IPS-18a (cell line): ENCODE data around the gene SCGB3A2.

ENCODE experiments used
- H3K27ac ChIP-seq: one replicate; pipeline ENCODE4 v1.5.1; 2013; ENCODE audit warnings: low read length
- H3K27me3 ChIP-seq: one replicate; pipeline ENCODE4 v1.6.1; 2013; ENCODE audit warnings: mild to moderate bottlenecking, low read length; ENCODE audit not compliant: control insufficient read depth, insufficient read depth
- H3K36me3 ChIP-seq: one replicate; pipeline ENCODE4 v1.6.1; 2013; ENCODE audit warnings: low read depth, low read length; ENCODE audit not compliant: control insufficient read depth
- H3K4me1 ChIP-seq: one replicate; pipeline ENCODE4 v1.6.1; 2013; ENCODE audit warnings: low read depth, low read length; ENCODE audit not compliant: control insufficient read depth
- H3K4me3 ChIP-seq: one replicate; pipeline ENCODE4 v1.5.1; 2013; ENCODE audit warnings: low read length
- H3K9ac ChIP-seq: one replicate; pipeline ENCODE4 v1.6.1; 2013; ENCODE audit warnings: mild to moderate bottlenecking, low read length, moderate library complexity
- H3K9me3 ChIP-seq: one replicate; pipeline ENCODE4 v1.6.1; 2013; ENCODE audit warnings: low read depth, low read length; ENCODE audit not compliant: control insufficient read depth

SCGB3A2 gene

DNA sequence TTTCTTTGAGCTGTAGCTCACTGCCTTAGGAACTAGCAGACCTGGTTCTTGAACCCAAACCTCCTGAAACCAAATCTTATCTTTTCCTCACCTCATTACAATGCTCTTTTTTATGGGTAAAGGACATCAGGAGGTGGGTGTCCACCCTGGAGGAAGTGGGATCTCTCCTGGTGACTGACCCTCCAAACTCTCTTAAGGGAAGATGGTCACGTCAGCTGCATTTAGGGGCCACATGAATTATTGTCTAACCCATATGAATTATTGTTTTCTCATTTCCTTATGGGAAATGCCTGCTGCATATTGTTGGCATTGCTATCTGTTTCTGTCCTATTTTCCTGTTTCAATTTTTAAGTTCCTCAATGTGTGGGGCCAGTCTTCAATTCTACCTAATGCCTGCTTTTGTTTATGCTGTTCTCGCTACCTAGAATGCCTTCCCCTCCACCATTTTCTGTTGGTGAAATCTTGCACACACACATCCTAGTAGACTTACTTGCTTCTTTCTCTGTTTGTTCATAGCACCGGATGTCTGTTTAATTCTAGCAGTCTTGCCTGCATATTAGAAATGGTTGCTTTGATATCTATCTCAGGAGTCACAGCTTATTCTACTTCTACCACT lies 25.0 kb upstream of the SCGB3A2 start:
- no peaks in the 10 kb centered on the region for H3K4me1 ChIP-seq
- H3K9ac ChIP-seq: no peak overlapping the region
- no peak overlapping the region for H3K27ac ChIP-seq
- H3K4me3 ChIP-seq: no peak overlapping the region
- H3K36me3 ChIP-seq: no peaks in the 10 kb centered on the region
- no peaks in the 10 kb centered on the region for H3K27me3 ChIP-seq
- no peaks in the 10 kb centered on the region for H3K9me3 ChIP-seq

- no peaks in the 10 kb centered on the region for H3K4me1 ChIP-seq
- H3K36me3 ChIP-seq: no peaks in the 10 kb centered on the region
- H3K9ac ChIP-seq: no peak overlapping the region
- H3K9me3 ChIP-seq: no peaks in the 10 kb centered on the region
- no peaks in the 10 kb centered on the region for H3K27me3 ChIP-seq
- H3K4me3 ChIP-seq: no peak overlapping the region
- H3K27ac ChIP-seq: no peak overlapping the region
Observed at GRCh38 chr5:147854331-147854730, 24.2 kb upstream of the SCGB3A2 start.

GRCh38 chr5:147854894-147855773 lies 23.4 kb upstream of the SCGB3A2 start:
- no peak overlapping the region for H3K9ac ChIP-seq
- H3K27ac ChIP-seq: no peak overlapping the region
- no peaks in the 10 kb centered on the region for H3K9me3 ChIP-seq
- no peak overlapping the region for H3K4me3 ChIP-seq
- peaks cover 4% of the 10 kb centered on the region for H3K4me1 ChIP-seq
- no peaks in the 10 kb centered on the region for H3K36me3 ChIP-seq
- no peaks in the 10 kb centered on the region for H3K27me3 ChIP-seq

DNA sequence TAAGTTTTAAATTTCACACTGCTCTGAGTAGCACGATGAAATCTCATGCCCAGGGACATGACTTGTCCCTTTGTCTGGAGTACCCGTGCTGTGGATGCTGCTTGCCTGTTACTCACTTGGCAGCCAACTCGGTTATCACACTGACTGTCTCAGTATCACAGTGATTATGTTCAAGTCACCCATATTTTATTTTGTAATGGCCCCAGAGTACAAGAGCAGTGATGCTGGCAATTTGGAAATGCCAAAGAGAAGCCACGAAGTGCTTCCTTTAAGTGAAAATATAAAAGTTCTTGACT lies 22.8 kb upstream of the SCGB3A2 start:
- no peak overlapping the region for H3K4me3 ChIP-seq
- H3K9ac ChIP-seq: no peak overlapping the region

GRCh38 chr5:147856801-147857200 lies 21.7 kb upstream of the SCGB3A2 start:
- no peaks in the 10 kb centered on the region for H3K27me3 ChIP-seq
- no peaks in the 10 kb centered on the region for H3K9me3 ChIP-seq
- H3K27ac ChIP-seq: no peak overlapping the region
- H3K4me3 ChIP-seq: no peak overlapping the region
- H3K9ac ChIP-seq: no peak overlapping the region
- peaks cover under 1% of the 10 kb centered on the region for H3K36me3 ChIP-seq
- H3K4me1 ChIP-seq: peaks cover 15% of the 10 kb centered on the region

More for the DNA sequence above, 22.8 kb upstream of the SCGB3A2 start:
- Histone ChIP-seq H3K9me3 (no peaks in the 10 kb centered on the region), H3K4me1 (peaks cover 10% of the 10 kb centered on the region), H3K27me3 (no peaks in the 10 kb centered on the region), H3K27ac (no peak overlapping the region), H3K36me3 (no peaks in the 10 kb centered on the region)

- no peak overlapping the region for H3K4me3 ChIP-seq
Observed at GRCh38 chr5:147857302-147858129, 21.0 kb upstream of the SCGB3A2 start.

DNA sequence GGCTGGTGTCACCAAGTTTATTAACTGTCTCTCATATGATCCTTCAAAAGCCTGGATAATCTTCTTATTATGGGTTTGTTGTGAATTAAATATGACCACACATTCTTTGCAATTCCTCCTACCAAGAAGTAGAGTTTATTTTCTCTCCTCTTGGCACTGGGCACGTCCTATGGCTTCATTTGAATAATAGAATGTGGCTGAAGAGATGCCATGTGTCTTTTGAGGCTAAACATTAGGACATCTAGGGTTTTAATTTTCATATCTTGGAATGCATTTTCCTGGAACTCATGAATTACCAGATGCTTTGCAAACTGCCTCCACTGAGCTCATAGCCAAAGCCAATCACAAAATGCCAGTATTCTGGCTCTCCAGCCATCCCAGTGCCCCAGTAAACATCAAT lies 19.9 kb upstream of the SCGB3A2 start:
- Histone ChIP-seq H3K27ac (no peak overlapping the region), H3K9ac (no peak overlapping the region), H3K27me3 (no peaks in the 10 kb centered on the region), H3K4me1 (peaks cover 20% of the 10 kb centered on the region), H3K36me3 (peaks cover 7% of the 10 kb centered on the region), H3K9me3 (no peaks in the 10 kb centered on the region), H3K4me3 (no peak overlapping the region)

More at GRCh38 chr5:147857302-147858129, 21.0 kb upstream of the SCGB3A2 start:
- Histone ChIP-seq H3K27me3 (no peaks in the 10 kb centered on the region), H3K9ac (no peak overlapping the region), H3K9me3 (no peaks in the 10 kb centered on the region), H3K4me1 (peaks cover 15% of the 10 kb centered on the region), H3K27ac (no peak overlapping the region), H3K36me3 (peaks cover 7% of the 10 kb centered on the region)

GRCh38 chr5:147859962-147860640 lies 18.4 kb upstream of the SCGB3A2 start:
- no peak overlapping the region for H3K4me3 ChIP-seq
- H3K4me1 ChIP-seq: peaks cover 27% of the 10 kb centered on the region
- no peak overlapping the region for H3K9ac ChIP-seq
- no peaks in the 10 kb centered on the region for H3K9me3 ChIP-seq
- H3K36me3 ChIP-seq: peaks cover 15% of the 10 kb centered on the region
- H3K27ac ChIP-seq: no peak overlapping the region
- H3K27me3 ChIP-seq: no peaks in the 10 kb centered on the region

- Histone ChIP-seq H3K4me3 (no peak overlapping the region), H3K36me3 (peaks cover 15% of the 10 kb centered on the region), H3K9ac (no peak overlapping the region), H3K9me3 (no peaks in the 10 kb centered on the region), H3K27ac (no peak overlapping the region), H3K4me1 (peaks cover 27% of the 10 kb centered on the region), H3K27me3 (no peaks in the 10 kb centered on the region)
Observed at GRCh38 chr5:147860641-147861025, 17.9 kb upstream of the SCGB3A2 start.

GRCh38 chr5:147863454-147864158 lies 14.9 kb upstream of the SCGB3A2 start:
- Histone ChIP-seq H3K27ac (no peak overlapping the region), H3K4me1 (peaks cover 30% of the 10 kb centered on the region), H3K27me3 (no peaks in the 10 kb centered on the region), H3K9ac (no peak overlapping the region), H3K9me3 (no peaks in the 10 kb centered on the region), H3K36me3 (peaks cover 15% of the 10 kb centered on the region), H3K4me3 (no peak overlapping the region)
